Activated CD4-positive, alpha-beta memory T cell treated with anti-CD3 and anti-CD28 coated beads, Interleukin-2, amount 10 ng/mL, durations not matched to agents 7 days and 5 days (primary cell): ENCODE results near the gene DCAF8L2. TPM values are rescaled to one million over a fixed set of nuclear protein-coding genes. Genes with fewer than 3 reads are reported as not detected.
"Not testable (repeated sequence)": the region's sequence is repeated elsewhere in the genome, so short reads cannot be mapped to it uniquely, and the experiment has no call there.

Experiments
- CTCF ChIA-PET: fragments of 350-600 bp; sonication (Branson Sonifier 250); formaldehyde crosslinking; loops from one replicate; lab custom pipeline; 2021; ENCODE audit warnings: antibody characterized with exemption, inconsistent platforms; lab: Charles Lee
- POLR2A ChIA-PET: fragments of 350-600 bp; sonication (Branson Sonifier 250); formaldehyde crosslinking; loops from one replicate; lab custom pipeline; 2021; ENCODE audit warnings: antibody characterized with exemption; lab: Charles Lee
- DNase-seq: peaks from one replicate; pipeline ENCODE4 v3.0.0-alpha.2; 2020
- H3K27ac Mint-ChIP-seq: one replicate; pipeline ENCODE4 v1.8.0; 2021; ENCODE audit warnings: mild to moderate bottlenecking, mixed read lengths
- H3K27me3 Mint-ChIP-seq: one replicate; pipeline ENCODE4 v1.8.0; 2021; ENCODE audit warnings: mixed read lengths
- H3K36me3 Mint-ChIP-seq: one replicate; pipeline ENCODE4 v1.8.0; 2021; ENCODE audit warnings: low read depth, mixed read lengths
- H3K4me1 Mint-ChIP-seq: one replicate; pipeline ENCODE4 v1.8.0; 2021; ENCODE audit warnings: mixed read lengths
- H3K4me3 Mint-ChIP-seq: one replicate; pipeline ENCODE4 v1.8.0; 2021; ENCODE audit warnings: mild to moderate bottlenecking, mixed read lengths
- H3K9me3 Mint-ChIP-seq: one replicate; pipeline ENCODE4 v1.8.0; 2021; ENCODE audit warnings: mixed read lengths
- total RNA-seq, 2 experiments: library from RNA; stranded (reverse); gene quantifications; one replicate each; pipeline ENCODE4 v1.2.3, GENCODE V29; 2021

Gene DCAF8L2
- total RNA-seq, 2 experiments from 2014 or later: not detected

- Mint-ChIP-seq H3K4me1 (no peaks in the 10 kb centered on the region), H3K36me3 (no peaks in the 10 kb centered on the region), H3K27me3 (no peaks in the 10 kb centered on the region), H3K27ac (no peak overlapping the region), H3K4me3 (no peak overlapping the region), H3K9me3 (no peaks in the 10 kb centered on the region)
- ChIA-PET CTCF (no interaction called here), POLR2A (no interaction called here)
- no peak for DNase-seq
Measured at GRCh38 chrX:27694667-27695066, 104.5 kb downstream of the DCAF8L2 start.

GRCh38 chrX:27706526-27706925 is 116.4 kb downstream of the DCAF8L2 start:
- Mint-ChIP-seq H3K27me3 (no peaks in the 10 kb centered on the region), H3K4me1 (no peaks in the 10 kb centered on the region), H3K4me3 (no peak overlapping the region), H3K27ac (no peak overlapping the region), H3K9me3 (peaks cover 3% of the 10 kb centered on the region), H3K36me3 (no peaks in the 10 kb centered on the region)
- no peak for DNase-seq
- CTCF ChIA-PET: no interaction called here
- POLR2A ChIA-PET: no interaction called here

GRCh38 chrX:27715610-27716009 is 125.5 kb downstream of the DCAF8L2 start:
- H3K4me3 Mint-ChIP-seq: no peak overlapping the region
- H3K4me1 Mint-ChIP-seq: no peaks in the 10 kb centered on the region
- ChIA-PET POLR2A (no interaction called here), CTCF (no interaction called here)
- H3K27me3 Mint-ChIP-seq: no peaks in the 10 kb centered on the region
- no peak for DNase-seq
- no peaks in the 10 kb centered on the region for H3K36me3 Mint-ChIP-seq
- H3K9me3 Mint-ChIP-seq: no peaks in the 10 kb centered on the region
- no peak overlapping the region for H3K27ac Mint-ChIP-seq

- Mint-ChIP-seq H3K27ac (no peak overlapping the region), H3K9me3 (peaks cover 2% of the 10 kb centered on the region), H3K4me3 (no peak overlapping the region), H3K4me1 (no peaks in the 10 kb centered on the region), H3K27me3 (no peaks in the 10 kb centered on the region), H3K36me3 (no peaks in the 10 kb centered on the region)
- POLR2A ChIA-PET: no interaction called here
- DNase-seq: no peak
- CTCF ChIA-PET: no interaction called here
Measured at GRCh38 chrX:27728291-27728690, 138.1 kb downstream of the DCAF8L2 start.

- H3K9me3 Mint-ChIP-seq: peaks cover 2% of the 10 kb centered on the region
- POLR2A ChIA-PET: no interaction called here
- no peaks in the 10 kb centered on the region for H3K4me1 Mint-ChIP-seq
- no peak for DNase-seq
- no peak overlapping the region for H3K27ac Mint-ChIP-seq
- H3K4me3 Mint-ChIP-seq: no peak overlapping the region
- H3K27me3 Mint-ChIP-seq: no peaks in the 10 kb centered on the region
- CTCF ChIA-PET: no interaction called here
- H3K36me3 Mint-ChIP-seq: no peaks in the 10 kb centered on the region
Measured at GRCh38 chrX:27731962-27732361, 141.8 kb downstream of the DCAF8L2 start.

- ChIA-PET POLR2A (no interaction called here), CTCF (no interaction called here)
- H3K27ac Mint-ChIP-seq: no peak overlapping the region
- H3K4me1 Mint-ChIP-seq: no peaks in the 10 kb centered on the region
- no peaks in the 10 kb centered on the region for H3K36me3 Mint-ChIP-seq
- no peak for DNase-seq
- no peak overlapping the region for H3K4me3 Mint-ChIP-seq
- H3K9me3 Mint-ChIP-seq: peaks cover 2% of the 10 kb centered on the region
- no peaks in the 10 kb centered on the region for H3K27me3 Mint-ChIP-seq
Measured at GRCh38 chrX:27735914-27736313, 145.8 kb downstream of the DCAF8L2 start.

- Mint-ChIP-seq H3K27ac (no peak overlapping the region), H3K4me1 (no peaks in the 10 kb centered on the region), H3K36me3 (no peaks in the 10 kb centered on the region), H3K27me3 (no peaks in the 10 kb centered on the region), H3K4me3 (no peak overlapping the region), H3K9me3 (no peaks in the 10 kb centered on the region)
- POLR2A ChIA-PET: no interaction called here
- no peak for DNase-seq
- CTCF ChIA-PET: no interaction called here
Measured at GRCh38 chrX:27740933-27741332, 150.8 kb downstream of the DCAF8L2 start.

- CTCF ChIA-PET, H3K4me3 Mint-ChIP-seq, H3K36me3 Mint-ChIP-seq, DNase-seq, H3K4me1 Mint-ChIP-seq, H3K27me3 Mint-ChIP-seq, POLR2A ChIA-PET, H3K9me3 Mint-ChIP-seq, H3K27ac Mint-ChIP-seq: not testable (repeated sequence)
Measured at GRCh38 chrX:27743521-27743920, 153.4 kb downstream of the DCAF8L2 start.

- no peaks in the 10 kb centered on the region for H3K36me3 Mint-ChIP-seq
- ChIA-PET CTCF (no interaction called here), POLR2A (no interaction called here)
- H3K9me3 Mint-ChIP-seq: peaks cover 3% of the 10 kb centered on the region
- H3K4me3 Mint-ChIP-seq: no peak overlapping the region
- H3K27ac Mint-ChIP-seq: no peak overlapping the region
- no peaks in the 10 kb centered on the region for H3K4me1 Mint-ChIP-seq
- DNase-seq: no peak
- no peaks in the 10 kb centered on the region for H3K27me3 Mint-ChIP-seq
Measured at GRCh38 chrX:27746516-27746915, 156.4 kb downstream of the DCAF8L2 start.

- H3K4me3 Mint-ChIP-seq, H3K4me1 Mint-ChIP-seq, H3K9me3 Mint-ChIP-seq, H3K36me3 Mint-ChIP-seq, H3K27ac Mint-ChIP-seq, POLR2A ChIA-PET, CTCF ChIA-PET, H3K27me3 Mint-ChIP-seq, DNase-seq: not testable (repeated sequence)
Measured at GRCh38 chrX:27750298-27750697, 160.2 kb downstream of the DCAF8L2 start.

GRCh38 chrX:27751976-27752375 is 161.8 kb downstream of the DCAF8L2 start:
- no peaks in the 10 kb centered on the region for H3K36me3 Mint-ChIP-seq
- no peak overlapping the region for H3K27ac Mint-ChIP-seq
- no peak overlapping the region for H3K4me3 Mint-ChIP-seq
- POLR2A ChIA-PET: no interaction called here
- CTCF ChIA-PET: no interaction called here
- no peaks in the 10 kb centered on the region for H3K27me3 Mint-ChIP-seq
- no peaks in the 10 kb centered on the region for H3K4me1 Mint-ChIP-seq
- no peaks in the 10 kb centered on the region for H3K9me3 Mint-ChIP-seq
- no peak for DNase-seq

GRCh38 chrX:27765718-27766117 is 175.6 kb downstream of the DCAF8L2 start:
- POLR2A ChIA-PET: no interaction called here
- Mint-ChIP-seq H3K36me3 (no peaks in the 10 kb centered on the region), H3K27ac (no peak overlapping the region), H3K9me3 (no peaks in the 10 kb centered on the region), H3K4me3 (no peak overlapping the region), H3K27me3 (no peaks in the 10 kb centered on the region), H3K4me1 (no peaks in the 10 kb centered on the region)
- no peak for DNase-seq
- CTCF ChIA-PET: no interaction called here

GRCh38 chrX:27767387-27767786 is 177.2 kb downstream of the DCAF8L2 start:
- ChIA-PET POLR2A (no interaction called here), CTCF (no interaction called here)
- no peaks in the 10 kb centered on the region for H3K9me3 Mint-ChIP-seq
- no peak overlapping the region for H3K27ac Mint-ChIP-seq
- no peaks in the 10 kb centered on the region for H3K27me3 Mint-ChIP-seq
- H3K4me3 Mint-ChIP-seq: no peak overlapping the region
- no peaks in the 10 kb centered on the region for H3K4me1 Mint-ChIP-seq
- H3K36me3 Mint-ChIP-seq: no peaks in the 10 kb centered on the region
- DNase-seq: no peak

- no peaks in the 10 kb centered on the region for H3K27me3 Mint-ChIP-seq
- no peak for DNase-seq
- no peaks in the 10 kb centered on the region for H3K4me1 Mint-ChIP-seq
- no peak overlapping the region for H3K4me3 Mint-ChIP-seq
- H3K27ac Mint-ChIP-seq: no peak overlapping the region
- CTCF ChIA-PET: no interaction called here
- no peaks in the 10 kb centered on the region for H3K9me3 Mint-ChIP-seq
- POLR2A ChIA-PET: no interaction called here
- H3K36me3 Mint-ChIP-seq: no peaks in the 10 kb centered on the region
Measured at GRCh38 chrX:27775984-27776383, 185.8 kb downstream of the DCAF8L2 start.
